PC-3 (cell line): Measurements from ENCODE around the gene DMTF1. TPM values are rescaled to one million over a fixed set of nuclear protein-coding genes. Genes with fewer than 3 reads are reported as not detected.

Experiments
- ATAC-seq: fragments of 200-7000 bp; cut with Tn5 transposase; 2 replicates; pipeline ENCODE4 v1.9.1; 2020; ENCODE audit warnings: mild to moderate bottlenecking, moderate library complexity
- BruUV-seq: library from RNA; stranded (reverse); fragments of 400-500 nt; replicated peaks from 2 replicates; lab custom pipeline; 2021; lab: Mats Ljungman, UMichigan
- CTCF ChIA-PET: fragments of 300-600 bp; sonication (Branson Sonifier 250); formaldehyde crosslinking; loops from one replicate; lab custom pipeline; 2022; ENCODE audit warnings: antibody characterized with exemption; lab: Charles Lee
- POLR2A ChIA-PET: fragments of 300-600 bp; sonication (Branson Sonifier 250); formaldehyde crosslinking; loops from one replicate; lab custom pipeline; 2022; ENCODE audit warnings: antibody characterized with exemption; ENCODE audit not compliant: unreplicated experiment; lab: Charles Lee
- DNase-seq: peaks from one replicate; pipeline ENCODE4 v3.0.0-alpha.2; 2015
- H2AFZ ChIP-seq: fragments of 300-600 bp; sonication (generic); 2 replicates; pipeline ENCODE4 v1.6.0; 2016; ENCODE audit warnings: antibody characterized with exemption, low read length
- H3F3A ChIP-seq: fragments of 300-600 bp; sonication (generic); one replicate; pipeline ENCODE4 v1.6.0; 2017; ENCODE audit warnings: antibody characterized with exemption, low read length, control low read depth, mild to moderate bottlenecking; ENCODE audit not compliant: unreplicated experiment
- H3K27ac ChIP-seq: fragments of 300-600 bp; sonication (generic); 2 replicates; pipeline ENCODE4 v1.5.1; 2016; ENCODE audit warnings: mild to moderate bottlenecking, low read length
- H3K27me3 ChIP-seq: fragments of 300-600 bp; sonication (generic); 2 replicates; pipeline ENCODE4 v1.6.1; 2016; ENCODE audit warnings: low read length, mixed read lengths
- H3K36me3 ChIP-seq: fragments of 300-600 bp; sonication (generic); 2 replicates; pipeline ENCODE4 v1.6.1; 2016; ENCODE audit warnings: low read depth, mixed run types, low read length, mixed read lengths
- H3K4me1 ChIP-seq: fragments of 300-600 bp; sonication (generic); 2 replicates; pipeline ENCODE4 v1.5.1; 2016; ENCODE audit warnings: low read length; ENCODE audit not compliant: insufficient read depth
- H3K4me2 ChIP-seq: fragments of 300-600 bp; sonication (generic); 2 replicates; pipeline ENCODE4 v1.6.0; 2016; ENCODE audit warnings: low read length
- H3K4me3 ChIP-seq: fragments of 300-600 bp; sonication (generic); 2 replicates; pipeline ENCODE4 v1.5.1; 2016; ENCODE audit warnings: mild to moderate bottlenecking, low read length, mixed read lengths
- H3K79me2 ChIP-seq: fragments of 300-600 bp; sonication (generic); 2 replicates; pipeline ENCODE4 v1.6.1; 2017; ENCODE audit warnings: low read length, mixed read lengths
- H3K9ac ChIP-seq: fragments of 300-600 bp; sonication (generic); 2 replicates; pipeline ENCODE4 v1.6.0; 2016; ENCODE audit warnings: mild to moderate bottlenecking, low read length
- H3K9me2 ChIP-seq: fragments of 300-600 bp; sonication (generic); replicated peaks from 2 replicates; pipeline ENCODE4 v1.6.1; 2016; ENCODE audit warnings: mixed run types, low read length, mixed read lengths
- H3K9me3 ChIP-seq: fragments of 300-600 bp; sonication (generic); 2 replicates; pipeline ENCODE4 v1.6.1; 2016; ENCODE audit warnings: low read length, mixed read lengths
- H4K20me1 ChIP-seq: fragments of 300-600 bp; sonication (generic); 2 replicates; pipeline ENCODE4 v1.6.1; 2016; ENCODE audit warnings: low read length, mixed read lengths
- EZH2 ChIP-seq: fragments of 300-600 bp; sonication (generic); IDR thresholded peaks from one replicate; pipeline ENCODE4 v1.6.1; 2017; ENCODE audit warnings: antibody characterized with exemption, mild to moderate bottlenecking, low read length; ENCODE audit not compliant: unreplicated experiment
- EZH2phosphoT487 ChIP-seq: fragments of 300-600 bp; sonication (generic); IDR thresholded peaks from 2 replicates; pipeline ENCODE4 v1.6.1; 2018; ENCODE audit warnings: mild to moderate bottlenecking, antibody characterized with exemption, low read length, borderline replicate concordance
- intact Hi-C: fragments of 100-400 bp; cut with micrococcal nuclease; formaldehyde crosslinking; loops from 2 replicates; pipeline ENCODE4 v1.9.0; 2023
- total RNA-seq: library from RNA; depleted of rRNA; stranded (reverse); fragments of >200 nt; gene quantifications from 2 replicates; pipeline ENCODE4 v1.2.3, GENCODE V29; 2014
- TF ChIP-seq, protein P1 (sequence below): fragments of 300-600 bp; sonication (generic); conservative IDR thresholded peaks from 2 replicates; pipeline ENCODE4 v1.5.1; 2017; ENCODE audit warnings: antibody characterized with exemption, low read depth, mild to moderate bottlenecking, low read length

DMTF1 gene
- total RNA-seq, 1 experiment from 2014 or later: 43.6 TPM

- Histone ChIP-seq H3F3A (no peaks in the 10 kb centered on the region), H3K79me2 (peaks cover 24% of the 10 kb centered on the region)
Measured at GRCh38 chr7:87220026-87220733, 67.9 kb downstream of the DMTF1 start.

DNA sequence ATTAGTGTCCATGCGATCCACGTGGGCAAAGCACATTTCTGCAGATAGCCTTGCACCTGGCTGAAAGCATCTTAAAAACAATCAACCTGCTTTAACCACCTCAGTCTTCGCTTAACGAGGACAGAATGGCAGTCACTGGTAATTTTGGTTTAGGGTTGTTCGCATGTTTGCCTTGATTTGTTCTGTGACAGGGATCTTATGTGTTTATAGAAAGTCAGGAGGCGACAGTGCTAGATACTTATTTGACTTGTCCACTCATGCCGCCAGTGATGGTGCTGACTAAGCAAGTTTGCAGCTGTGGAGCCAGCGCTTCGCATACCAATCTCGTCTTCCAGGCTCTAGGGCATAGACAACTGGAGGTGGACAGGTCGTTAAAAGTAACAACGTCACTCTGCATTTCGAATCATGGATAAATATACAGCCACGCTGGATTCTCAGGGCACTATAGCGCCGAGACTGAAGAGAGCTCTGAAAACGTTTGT lies 68.5 kb downstream of the DMTF1 start:
- Histone ChIP-seq H4K20me1 (no peaks in the 10 kb centered on the region), H3K9me3 (no peaks in the 10 kb centered on the region), H3K27ac (no peak overlapping the region), H3K9me2 (no peaks in the 10 kb centered on the region), H3F3A (no peaks in the 10 kb centered on the region), H3K27me3 (no peaks in the 10 kb centered on the region), H3K4me1 (peaks cover 8% of the 10 kb centered on the region; the same call in 1 of the 2 replicates), H3K4me3 (peak overlapping the region; percentile 94), H3K9ac (peak overlapping the region; percentile 86; the same call in 1 of the 2 replicates), H3K36me3 (no peaks in the 10 kb centered on the region), H2AFZ (peak overlapping the region; percentile 99), H3K79me2 (peaks cover 24% of the 10 kb centered on the region), H3K4me2 (peak overlapping the region; percentile 99)
- ChIA-PET CTCF (no interaction called here), POLR2A (interaction anchor here (0.6 to 0.7 kb wide), 2 partner anchors 56 to 246 kb away, joined by 3 read pairs; no protein-coding TSS in a partner anchor)
- TF ChIP-seq EZH2phosphoT487: no peak
- peak; percentile 51 for DNase-seq
- intact Hi-C loops: loop anchor here (1.0 to 5.0 kb wide), 2 partner anchors 17 to 288 kb away; no protein-coding TSS in a partner anchor
- no TSS peak for BruUV-seq
- ATAC-seq: peak; percentile 8; the same call in 1 of the 2 replicates

More at GRCh38 chr7:87220026-87220733, 67.9 kb downstream of the DMTF1 start:
- POLR2A ChIA-PET: interaction anchor here (0.6 to 0.7 kb wide), 2 partner anchors 55 to 246 kb away, joined by 3 read pairs; no protein-coding TSS in a partner anchor
- Histone ChIP-seq H3K4me1 (peaks cover 8% of the 10 kb centered on the region; the same call in 1 of the 2 replicates), H2AFZ (peak overlapping the region; percentile 99), H4K20me1 (no peaks in the 10 kb centered on the region), H3K4me3 (peak overlapping the region; percentile 94), H3K27ac (peak overlapping the region; percentile 14; the same call in 1 of the 2 replicates), H3K36me3 (no peaks in the 10 kb centered on the region), H3K27me3 (no peaks in the 10 kb centered on the region), H3K9me3 (no peaks in the 10 kb centered on the region), H3K9me2 (no peaks in the 10 kb centered on the region), H3K4me2 (peak overlapping the region; percentile 99), H3K9ac (peak overlapping the region; percentile 86)
- CTCF ChIA-PET: no interaction called here
- peak; percentile 82 for DNase-seq
- ATAC-seq: peak; percentile 80
- TF ChIP-seq EZH2 (no peak), EZH2phosphoT487 (no peak)
- TF ChIP-seq, protein P1, sequence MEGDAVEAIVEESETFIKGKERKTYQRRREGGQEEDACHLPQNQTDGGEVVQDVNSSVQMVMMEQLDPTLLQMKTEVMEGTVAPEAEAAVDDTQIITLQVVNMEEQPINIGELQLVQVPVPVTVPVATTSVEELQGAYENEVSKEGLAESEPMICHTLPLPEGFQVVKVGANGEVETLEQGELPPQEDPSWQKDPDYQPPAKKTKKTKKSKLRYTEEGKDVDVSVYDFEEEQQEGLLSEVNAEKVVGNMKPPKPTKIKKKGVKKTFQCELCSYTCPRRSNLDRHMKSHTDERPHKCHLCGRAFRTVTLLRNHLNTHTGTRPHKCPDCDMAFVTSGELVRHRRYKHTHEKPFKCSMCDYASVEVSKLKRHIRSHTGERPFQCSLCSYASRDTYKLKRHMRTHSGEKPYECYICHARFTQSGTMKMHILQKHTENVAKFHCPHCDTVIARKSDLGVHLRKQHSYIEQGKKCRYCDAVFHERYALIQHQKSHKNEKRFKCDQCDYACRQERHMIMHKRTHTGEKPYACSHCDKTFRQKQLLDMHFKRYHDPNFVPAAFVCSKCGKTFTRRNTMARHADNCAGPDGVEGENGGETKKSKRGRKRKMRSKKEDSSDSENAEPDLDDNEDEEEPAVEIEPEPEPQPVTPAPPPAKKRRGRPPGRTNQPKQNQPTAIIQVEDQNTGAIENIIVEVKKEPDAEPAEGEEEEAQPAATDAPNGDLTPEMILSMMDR: no peak
- intact Hi-C loops: loop anchor here (1.0 to 5.0 kb wide), 2 partner anchors 17 to 288 kb away; no protein-coding TSS in a partner anchor
- no TSS peak for BruUV-seq

DNA sequence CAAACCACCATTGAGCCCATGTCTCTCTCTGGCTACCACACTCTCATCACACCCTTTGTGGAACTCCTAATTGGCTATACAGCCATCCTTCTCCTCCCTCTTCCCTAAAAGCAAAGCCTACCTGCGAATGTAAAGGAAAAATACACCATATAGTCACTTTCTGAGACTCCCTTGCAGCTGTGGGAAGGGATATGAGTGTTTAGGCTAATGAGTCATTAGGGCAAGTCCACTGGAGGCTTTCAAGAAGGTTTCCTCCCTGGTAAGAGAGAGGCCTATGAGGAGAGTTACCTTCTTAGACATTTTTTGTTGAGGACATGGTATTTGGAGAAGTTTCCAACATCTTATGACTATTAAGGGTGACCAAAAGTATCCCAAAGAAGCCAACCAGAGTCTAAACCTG lies 71.4 kb downstream of the DMTF1 start:
- Histone ChIP-seq H3K9me3 (no peaks in the 10 kb centered on the region), H4K20me1 (no peaks in the 10 kb centered on the region), H2AFZ (no peak overlapping the region), H3K4me1 (peaks cover 4% of the 10 kb centered on the region; the same call in 1 of the 2 replicates), H3K9ac (no peak overlapping the region), H3K27ac (no peak overlapping the region), H3K79me2 (peaks cover 14% of the 10 kb centered on the region), H3K27me3 (no peaks in the 10 kb centered on the region), H3K36me3 (no peaks in the 10 kb centered on the region), H3K4me3 (no peak overlapping the region), H3F3A (no peaks in the 10 kb centered on the region), H3K4me2 (no peak overlapping the region), H3K9me2 (no peaks in the 10 kb centered on the region)
- ChIA-PET CTCF (no interaction called here), POLR2A (no interaction called here)
- ATAC-seq: no peak
- TF ChIP-seq, protein P1: no peak
- TF ChIP-seq EZH2phosphoT487 (no peak), EZH2 (no peak)
- no TSS peak for BruUV-seq
- DNase-seq: peak; percentile 32
- intact Hi-C loops: loop anchor here (5.0 kb wide), 1 partner anchor 291 kb away; no protein-coding TSS in a partner anchor
